Measurements from ENCODE around the gene CD300LF. TPM values are rescaled to one million over a fixed set of nuclear protein-coding genes. Genes with fewer than 3 reads are reported as not detected.

The CD300LF gene
- total and polyA plus RNA-seq, 8 donors: 0.19 to 4.7 (median 0.29) TPM

GRCh38 chr17:74734256-74734655 lies 21.5 kb upstream of the CD300LF start:
- WGBS, 2 donors: 90 to 99% methylated on average over 3 of the region's 3 CpGs
- Histone ChIP-seq H3K9me3 (no peaks in the 10 kb centered on the region), H3K4me1 (peaks cover 0 to 10% (median 0%) of the 10 kb centered on the region in 3 donors), H3K27ac (no peak overlapping the region), H3K36me3 (no peaks in the 10 kb centered on the region), H3K27me3 (peaks cover 0 to 4% (median 0%) of the 10 kb centered on the region in 4 donors), H3K4me3 (no peak overlapping the region)
- intact Hi-C loops (cut with DNase I): no loop called here
- ATAC-seq (no peak), DNase-seq (no peak), FAIRE-seq (no peak)
- TF ChIP-seq, protein P1, sequence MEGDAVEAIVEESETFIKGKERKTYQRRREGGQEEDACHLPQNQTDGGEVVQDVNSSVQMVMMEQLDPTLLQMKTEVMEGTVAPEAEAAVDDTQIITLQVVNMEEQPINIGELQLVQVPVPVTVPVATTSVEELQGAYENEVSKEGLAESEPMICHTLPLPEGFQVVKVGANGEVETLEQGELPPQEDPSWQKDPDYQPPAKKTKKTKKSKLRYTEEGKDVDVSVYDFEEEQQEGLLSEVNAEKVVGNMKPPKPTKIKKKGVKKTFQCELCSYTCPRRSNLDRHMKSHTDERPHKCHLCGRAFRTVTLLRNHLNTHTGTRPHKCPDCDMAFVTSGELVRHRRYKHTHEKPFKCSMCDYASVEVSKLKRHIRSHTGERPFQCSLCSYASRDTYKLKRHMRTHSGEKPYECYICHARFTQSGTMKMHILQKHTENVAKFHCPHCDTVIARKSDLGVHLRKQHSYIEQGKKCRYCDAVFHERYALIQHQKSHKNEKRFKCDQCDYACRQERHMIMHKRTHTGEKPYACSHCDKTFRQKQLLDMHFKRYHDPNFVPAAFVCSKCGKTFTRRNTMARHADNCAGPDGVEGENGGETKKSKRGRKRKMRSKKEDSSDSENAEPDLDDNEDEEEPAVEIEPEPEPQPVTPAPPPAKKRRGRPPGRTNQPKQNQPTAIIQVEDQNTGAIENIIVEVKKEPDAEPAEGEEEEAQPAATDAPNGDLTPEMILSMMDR (IDR thresholded peaks at IDR 0.05): no peak

DNA sequence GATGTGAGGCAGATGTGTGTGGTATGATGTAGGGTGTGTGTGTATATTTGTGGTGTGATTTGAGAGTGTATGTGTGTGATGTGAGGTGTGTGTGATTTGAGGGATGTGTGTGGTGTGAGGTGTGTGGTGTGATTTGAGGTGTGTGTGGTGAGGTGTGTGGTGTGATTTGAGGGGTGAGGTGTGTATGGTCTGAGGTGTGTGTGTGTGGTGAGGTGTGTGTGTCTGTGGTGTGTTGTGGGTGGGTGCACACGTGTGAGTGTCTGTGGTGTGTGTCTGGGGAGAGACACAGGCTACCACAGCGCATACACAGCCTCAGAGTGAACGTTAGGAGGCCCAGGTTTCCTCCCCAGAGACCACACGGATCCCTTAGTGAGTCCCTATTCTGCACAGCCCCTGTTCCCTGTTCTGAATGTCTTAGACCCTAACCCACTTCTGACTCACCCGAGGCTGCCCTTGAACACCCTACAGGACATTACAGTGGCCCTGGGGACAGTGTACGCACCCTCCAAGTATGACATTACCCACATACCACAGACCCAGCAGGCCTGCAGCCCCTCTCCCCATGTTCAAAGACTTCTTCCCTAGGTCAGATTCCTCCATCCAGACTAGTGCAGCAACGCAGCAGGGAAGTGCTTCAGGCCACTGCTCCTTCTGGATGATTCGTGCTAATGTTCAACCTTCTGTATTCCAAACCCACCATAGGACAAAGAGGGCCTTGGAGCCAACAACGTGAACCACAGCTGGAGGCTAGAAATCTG lies 20.8 kb upstream of the CD300LF start:
- ATAC-seq (no peak), DNase-seq (no peak), FAIRE-seq (no peak)
- WGBS, 2 donors: 68 to 72% methylated on average over 9 of the region's 9 CpGs
- peaks cover 0 to 10% (median 0%) of the 10 kb centered on the region in 3 donors for H3K4me1 ChIP-seq
- intact Hi-C loops (cut with DNase I): no loop called here
- no peak overlapping the region for H3K4me3 ChIP-seq
- no peak overlapping the region for H3K27ac ChIP-seq
- H3K27me3 ChIP-seq: peaks cover 0 to 4% (median 0%) of the 10 kb centered on the region in 4 donors
- H3K36me3 ChIP-seq: no peaks in the 10 kb centered on the region
- TF ChIP-seq, protein P1 (IDR thresholded peaks at IDR 0.05): no peak
- H3K9me3 ChIP-seq: no peaks in the 10 kb centered on the region

- Histone ChIP-seq H3K27ac (no peak overlapping the region), H3K9me3 (no peaks in the 10 kb centered on the region), H3K36me3 (no peaks in the 10 kb centered on the region), H3K27me3 (peaks cover 0 to 2% (median 0%) of the 10 kb centered on the region in 4 donors), H3K4me1 (peaks cover 0 to 4% (median 0%) of the 10 kb centered on the region in 3 donors), H3K4me3 (no peak overlapping the region)
- TF ChIP-seq, protein P1 (IDR thresholded peaks at IDR 0.05): no peak
- FAIRE-seq (no peak), DNase-seq (no peak), ATAC-seq (no peak)
- intact Hi-C loops (cut with DNase I): no loop called here
- 73 to 82% methylated on average over 12 of the region's 12 CpGs for WGBS, 2 donors
These were observed 19.5 kb upstream of the CD300LF start for GRCh38 chr17:74732042-74732867.

GRCh38 chr17:74731347-74731605 lies 18.6 kb upstream of the CD300LF start:
- DNase-seq (peak in 1 of 6 donors; percentile 44), FAIRE-seq (no peak), ATAC-seq (no peak)
- H3K9me3 ChIP-seq: no peaks in the 10 kb centered on the region
- intact Hi-C loops (cut with DNase I): no loop called here
- no peak overlapping the region for H3K4me3 ChIP-seq
- WGBS, 2 donors: 40 to 68% methylated on average over 4 of the region's 4 CpGs
- no peak overlapping the region for H3K27ac ChIP-seq
- H3K4me1 ChIP-seq: no peaks in the 10 kb centered on the region
- no peaks in the 10 kb centered on the region for H3K36me3 ChIP-seq
- no peaks in the 10 kb centered on the region for H3K27me3 ChIP-seq
- TF ChIP-seq, protein P1 (IDR thresholded peaks at IDR 0.05): no peak
